Globus pallidus (tissue), 1 donor: Measurements from ENCODE around the gene FHOD3.

ENCODE experiments used
- DNase-seq: peaks from one replicate; pipeline ENCODE4 v3.0.0-alpha.2; 2015; ENCODE audit warnings: low spot score

FHOD3 gene

DNA sequence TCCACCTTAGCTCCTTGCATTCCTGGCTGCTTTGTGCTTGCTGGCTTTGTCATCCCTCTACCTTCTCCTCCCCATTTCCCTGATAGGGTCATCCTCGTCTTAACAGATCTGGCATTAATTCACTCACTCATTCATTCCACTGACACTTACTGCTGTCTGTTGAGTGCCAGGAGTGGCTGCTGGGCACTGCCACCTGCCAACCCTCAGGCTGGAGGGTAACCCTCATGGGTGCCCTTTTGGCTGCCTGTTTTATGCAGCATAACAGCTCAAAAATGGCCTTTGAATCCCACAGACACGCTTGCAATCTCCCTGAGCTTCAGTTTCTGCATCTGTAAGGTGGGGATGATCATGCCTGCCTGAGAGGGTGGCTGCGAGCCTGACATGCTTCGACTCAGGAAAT, 25.2 kb downstream of the FHOD3 start:
- DNase-seq, result no peak

DNA sequence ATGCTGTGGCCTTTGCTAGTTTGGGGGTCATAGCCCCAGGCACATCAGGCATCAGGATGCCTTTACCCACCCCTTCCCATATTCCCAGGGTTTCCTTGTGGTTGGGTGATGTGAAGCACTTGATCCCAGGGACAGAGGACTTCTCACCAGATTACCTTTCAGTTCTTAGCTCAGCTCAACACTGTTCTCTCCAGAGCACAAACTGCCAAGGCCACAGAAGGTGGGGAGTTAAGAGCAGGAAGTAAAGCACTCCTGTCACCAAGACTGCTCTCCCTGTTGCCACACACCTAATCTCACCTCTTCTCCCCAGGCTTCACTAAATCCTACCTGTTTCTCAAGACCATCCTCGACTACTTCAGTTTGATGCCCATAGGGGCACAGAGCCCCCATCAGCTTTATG, 25.9 kb downstream of the FHOD3 start:
- no peak for DNase-seq

DNA sequence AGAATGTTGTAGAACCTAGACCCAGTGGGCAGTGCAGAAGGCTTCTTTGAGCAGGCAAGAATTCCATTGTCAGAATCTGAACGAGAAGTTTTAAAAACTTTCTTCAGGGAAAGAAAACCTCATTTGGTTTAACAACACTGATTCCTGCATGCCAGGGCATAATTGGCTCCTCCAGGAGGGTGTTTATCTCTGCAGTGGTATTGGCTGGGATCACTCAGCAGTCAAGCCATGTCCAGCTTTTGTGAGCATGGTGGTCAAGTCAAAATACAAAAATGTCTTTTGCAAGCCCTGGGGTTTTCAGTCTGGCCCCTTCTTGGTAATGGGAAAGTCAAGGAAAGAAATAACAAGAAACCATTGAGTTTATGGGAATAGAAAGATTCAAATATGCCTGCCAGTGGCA, 28.3 kb downstream of the FHOD3 start:
- no peak for DNase-seq

- no peak for DNase-seq
Observed at GRCh38 chr18:36326771-36327170, 29.3 kb downstream of the FHOD3 start.

DNA sequence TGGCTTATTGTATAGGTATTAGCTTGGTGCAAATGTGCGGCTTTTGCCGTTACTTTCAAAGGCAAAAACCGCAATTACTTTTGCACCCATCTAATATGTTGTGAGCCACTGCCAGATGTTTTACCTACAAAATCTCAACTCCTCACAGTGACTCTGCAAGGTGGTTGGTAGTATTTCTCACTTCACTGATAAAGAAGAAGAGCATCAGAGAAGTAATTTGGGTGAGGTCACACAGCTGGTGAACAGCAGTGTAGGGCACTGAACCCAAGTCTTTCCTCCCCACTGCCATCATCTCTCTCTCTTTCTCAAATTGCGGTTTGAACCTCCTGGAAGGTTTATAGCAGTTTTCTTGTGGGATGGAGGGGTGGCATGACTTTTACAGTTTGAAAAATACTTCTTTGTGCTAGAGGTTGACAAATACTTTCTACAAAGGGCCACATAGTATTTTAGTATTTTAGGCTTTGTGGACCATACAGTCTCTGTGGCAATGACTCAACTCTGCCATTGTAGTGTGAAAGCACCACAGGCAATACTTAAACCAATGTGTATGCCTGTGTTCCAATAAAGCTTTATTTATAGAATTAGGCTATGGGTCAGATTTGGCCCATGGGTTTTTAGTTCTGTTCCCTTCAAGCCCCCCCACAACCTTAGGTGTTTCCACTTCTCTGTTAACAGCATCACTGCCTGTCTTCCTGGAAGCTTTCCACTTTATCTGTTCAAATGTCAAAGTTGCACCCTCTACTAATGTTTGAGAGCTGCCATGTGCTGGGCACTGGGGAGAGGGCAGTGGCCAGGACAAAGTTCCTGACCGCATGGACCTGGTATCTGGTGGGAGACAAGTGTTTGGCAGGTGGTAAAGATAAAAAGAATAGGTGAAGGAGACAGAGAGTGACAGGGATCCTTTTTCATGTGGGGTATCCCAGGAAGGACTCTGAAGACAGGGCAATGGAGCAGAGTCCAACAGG, 30.1 kb downstream of the FHOD3 start:
- DNase-seq, result no peak

GRCh38 chr18:36328385-36328858, 30.9 kb downstream of the FHOD3 start:
- no peak for DNase-seq

- no peak for DNase-seq
Observed at GRCh38 chr18:36328916-36329315, 31.4 kb downstream of the FHOD3 start.

GRCh38 chr18:36329684-36330434, 32.3 kb downstream of the FHOD3 start:
- no peak for DNase-seq

DNA sequence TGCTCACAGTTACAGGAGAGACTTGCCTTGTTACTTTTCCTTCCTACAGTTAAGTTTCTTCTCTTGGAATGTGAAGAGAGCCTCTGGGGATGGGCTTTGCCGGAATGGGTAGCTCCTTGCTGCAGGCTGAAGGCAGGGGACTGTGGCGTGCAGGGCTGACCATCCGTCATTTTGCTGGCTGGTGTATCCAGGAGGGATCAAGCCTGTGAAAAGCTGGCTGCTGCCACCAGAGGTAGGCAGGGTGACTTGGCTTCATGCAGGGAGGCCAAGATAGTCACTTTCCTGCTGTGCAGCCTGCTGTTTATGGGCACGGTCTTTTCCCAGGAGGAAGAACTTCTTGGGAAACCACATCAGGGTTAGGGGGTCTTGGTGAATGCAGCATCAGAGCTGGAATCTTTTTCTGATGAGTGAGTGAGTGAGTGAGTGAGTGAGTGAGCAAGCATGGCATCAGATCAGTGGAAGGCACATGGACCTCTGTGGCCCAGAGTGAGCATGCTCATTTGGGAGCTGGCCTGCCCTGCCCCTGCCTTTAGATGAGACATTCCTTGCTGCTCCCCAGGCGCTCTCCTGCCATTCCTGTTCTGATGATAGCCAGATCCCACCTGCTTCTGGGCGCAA, 33.0 kb downstream of the FHOD3 start:
- no peak for DNase-seq

GRCh38 chr18:36331521-36331971, 34.0 kb downstream of the FHOD3 start:
- DNase-seq, result no peak

GRCh38 chr18:36333414-36333813, 35.9 kb downstream of the FHOD3 start:
- no peak for DNase-seq

DNA sequence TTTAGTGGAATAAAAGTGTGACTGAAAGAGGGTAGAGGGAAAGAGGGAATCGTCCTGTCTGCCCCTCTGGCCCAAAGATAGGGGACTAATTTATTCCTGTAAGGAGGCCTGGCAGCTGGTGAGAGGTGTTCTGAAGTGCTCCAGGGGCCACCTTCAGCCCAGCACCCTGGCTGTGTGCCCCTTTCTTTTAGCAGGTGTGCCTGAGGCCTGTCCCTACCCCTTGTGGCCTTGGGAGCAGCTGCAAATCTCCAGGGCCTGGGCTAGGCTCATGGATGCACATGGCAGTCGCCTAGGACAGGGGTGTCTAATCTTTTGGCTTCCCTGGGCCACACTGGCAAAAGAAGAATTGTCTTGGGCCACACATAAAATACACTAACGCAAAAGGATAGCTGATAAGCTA, 37.3 kb downstream of the FHOD3 start:
- no peak for DNase-seq

- DNase-seq, result no peak
Observed at GRCh38 chr18:36335476-36336279, 38.2 kb downstream of the FHOD3 start.

- no peak for DNase-seq
Observed at GRCh38 chr18:36337679-36338402, 40.3 kb downstream of the FHOD3 start.

- no peak for DNase-seq
Observed at GRCh38 chr18:36338403-36338933, 41.0 kb downstream of the FHOD3 start.

DNA sequence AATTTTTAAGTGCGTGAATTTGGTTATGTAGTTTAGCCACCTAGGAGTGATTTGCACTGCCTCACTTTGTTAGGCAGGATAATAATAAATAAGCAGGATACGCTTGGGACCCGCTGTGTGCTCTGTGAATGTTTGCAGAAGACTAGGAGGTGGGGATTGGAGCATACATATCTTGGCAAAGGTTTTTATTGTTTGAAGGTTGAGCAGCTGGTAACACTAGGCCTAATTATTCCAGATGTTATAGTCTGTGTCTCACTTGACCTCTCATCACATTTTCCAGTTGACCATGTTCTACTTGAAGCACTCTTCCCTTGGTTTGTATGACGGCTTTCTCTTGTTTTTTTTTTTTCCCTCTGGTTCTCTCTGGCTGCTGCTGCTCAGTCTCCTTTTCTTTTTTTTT, 42.7 kb downstream of the FHOD3 start:
- DNase-seq, result no peak

- DNase-seq, result no peak
Observed at GRCh38 chr18:36341944-36342343, 44.4 kb downstream of the FHOD3 start.

DNA sequence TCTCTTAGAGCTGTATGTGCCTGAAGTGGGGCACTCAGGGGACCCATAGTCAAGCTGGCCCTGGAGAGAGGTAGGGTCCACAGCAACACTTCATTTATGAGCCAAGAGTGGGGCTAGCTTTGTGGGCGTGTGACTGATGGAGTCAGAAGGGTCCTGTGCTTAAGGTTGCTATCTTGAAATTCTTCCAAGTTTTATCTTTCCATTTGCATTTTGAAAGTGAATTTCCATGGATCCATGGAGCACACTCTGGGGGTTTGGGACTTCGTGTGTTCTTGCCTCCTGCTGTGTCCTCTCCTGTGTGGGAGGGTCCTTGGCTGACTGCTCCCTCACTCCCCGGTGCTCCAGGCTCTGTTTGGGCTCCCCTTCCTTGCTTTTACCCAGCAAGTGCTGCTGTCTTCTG, 50.8 kb downstream of the FHOD3 start:
- no peak for DNase-seq

- DNase-seq, result no peak
Observed at GRCh38 chr18:36348971-36349417, 51.5 kb downstream of the FHOD3 start.

DNA sequence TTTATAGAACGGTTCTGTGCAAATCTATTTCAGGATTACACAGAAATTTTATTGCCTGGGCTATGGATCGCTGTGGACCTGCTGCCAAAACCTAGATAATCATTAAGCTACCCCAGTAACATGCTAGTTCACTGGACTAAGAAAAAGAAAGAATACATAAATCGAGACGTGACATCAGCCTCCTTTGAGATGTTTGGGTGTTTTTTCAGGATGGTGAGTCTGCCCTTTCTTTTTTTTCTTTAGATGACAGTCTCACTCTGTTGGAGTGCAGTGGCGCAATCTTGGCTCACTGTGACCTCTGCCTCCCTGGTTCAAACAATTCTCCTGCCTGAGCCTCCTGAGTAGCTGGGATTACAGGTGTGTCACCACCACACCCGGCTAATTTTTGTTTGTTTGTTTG, 52.0 kb downstream of the FHOD3 start:
- no peak for DNase-seq

DNA sequence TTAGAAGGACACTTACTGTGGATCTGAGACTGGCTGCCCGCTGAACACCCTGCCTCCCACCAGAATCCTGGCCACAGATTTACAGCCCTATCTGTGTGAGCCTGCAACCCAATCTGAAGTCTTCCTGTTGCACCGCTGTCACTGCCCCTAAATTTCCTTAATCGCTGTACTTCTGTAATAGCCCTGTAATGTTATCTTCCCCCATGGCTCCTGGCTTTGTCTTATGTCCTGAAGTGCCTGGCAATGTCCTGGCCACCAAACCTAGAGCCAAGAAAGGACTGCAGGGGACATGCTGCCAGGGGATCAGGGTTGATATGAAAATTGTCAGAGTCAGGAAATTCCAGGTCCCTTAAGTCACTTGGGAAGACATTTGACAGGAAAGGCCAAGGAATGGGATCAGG, 52.7 kb downstream of the FHOD3 start:
- DNase-seq, result no peak
